ENCODE results near the gene HSPE1.

The HSPE1 gene

GRCh38 chr2:197498937-197499593 is 1.1 kb upstream of the HSPE1 start:
- H3K4me3 ChIP-seq (ENCODE audit: low read depth in 1 of 2, low read length in 2 of 2), result peak overlapping the region; percentile 53 to 73
- H3K4me2 ChIP-seq (ENCODE audit: insufficient read depth, low read length), result peak overlapping the region; percentile 80
- TF ChIP-seq EZH2 (IDR thresholded peaks at IDR 0.05; ENCODE audit: borderline replicate concordance, low read depth, low read length, severe bottlenecking) (no peak), CTCF (IDR thresholded peaks at IDR 0.05; ENCODE audit: borderline replicate concordance, extremely low read depth, low read length, poor library complexity, severe bottlenecking) (no peak)
- H3K9ac ChIP-seq (ENCODE audit: low read depth, low read length), result peak overlapping the region; percentile 74
- peak overlapping the region; percentile 68 for H2AFZ ChIP-seq (ENCODE audit: low read depth, low read length)
- peaks cover 79% of the 10 kb centered on the region for H3K36me3 ChIP-seq (ENCODE audit: insufficient read depth, low read length)
- peak overlapping the region; percentile 75 for H3K27ac ChIP-seq (ENCODE audit: low read length)
- no peaks in the 10 kb centered on the region for H3K27me3 ChIP-seq (ENCODE audit: insufficient read depth, low read length, poor library complexity)
- peak; percentile 47 for DNase-seq
- no peaks in the 10 kb centered on the region for H3K9me3 ChIP-seq (ENCODE audit: insufficient read depth, low read length, severe bottlenecking)
- peak; percentile 14 for ATAC-seq (ENCODE audit: insufficient read depth, low read depth)
- H4K20me1 ChIP-seq (ENCODE audit: insufficient read depth, low read length), result peaks cover 44% of the 10 kb centered on the region
- H3K79me2 ChIP-seq (ENCODE audit: insufficient read depth, low read length), result peaks cover 96% of the 10 kb centered on the region
- H3K4me1 ChIP-seq (ENCODE audit: insufficient read depth, low read length), result peaks cover 61% of the 10 kb centered on the region

- Histone ChIP-seq H3K4me1 (ENCODE audit: insufficient read depth, low read length) (peaks cover 47% of the 10 kb centered on the region), H3K27me3 (ENCODE audit: insufficient read depth, low read length, poor library complexity) (no peaks in the 10 kb centered on the region), H3K9ac (ENCODE audit: low read depth, low read length) (peak overlapping the region; percentile 74), H2AFZ (ENCODE audit: low read depth, low read length) (peak overlapping the region; percentile 66), H3K79me2 (ENCODE audit: insufficient read depth, low read length) (peaks cover 87% of the 10 kb centered on the region), H3K4me3 (ENCODE audit: low read depth in 1 of 2, low read length in 2 of 2) (peak overlapping the region; percentile 73 to 92), H3K9me3 (ENCODE audit: insufficient read depth, low read length, severe bottlenecking) (no peaks in the 10 kb centered on the region), H3K36me3 (ENCODE audit: insufficient read depth, low read length) (peaks cover 72% of the 10 kb centered on the region), H4K20me1 (ENCODE audit: insufficient read depth, low read length) (peaks cover 43% of the 10 kb centered on the region), H3K27ac (ENCODE audit: low read length) (peak overlapping the region; percentile 79), H3K4me2 (ENCODE audit: insufficient read depth, low read length) (peak overlapping the region; percentile 73)
- peak; percentile 9 for ATAC-seq (ENCODE audit: insufficient read depth, low read depth)
- no peak for DNase-seq
- TF ChIP-seq CTCF (IDR thresholded peaks at IDR 0.05; ENCODE audit: borderline replicate concordance, extremely low read depth, low read length, poor library complexity, severe bottlenecking), result no peak
- TF ChIP-seq EZH2 (IDR thresholded peaks at IDR 0.05; ENCODE audit: borderline replicate concordance, low read depth, low read length, severe bottlenecking), result no peak
These were observed 438 bp downstream of the HSPE1 start for GRCh38 chr2:197500503-197501131.

- Histone ChIP-seq H3K27me3 (ENCODE audit: insufficient read depth, low read length, poor library complexity) (no peaks in the 10 kb centered on the region), H3K36me3 (ENCODE audit: insufficient read depth, low read length) (peaks cover 56% of the 10 kb centered on the region), H3K4me2 (ENCODE audit: insufficient read depth, low read length) (peak overlapping the region; percentile 73), H3K79me2 (ENCODE audit: insufficient read depth, low read length) (peaks cover 80% of the 10 kb centered on the region), H3K9me3 (ENCODE audit: insufficient read depth, low read length, severe bottlenecking) (no peaks in the 10 kb centered on the region), H3K4me3 (ENCODE audit: low read depth in 1 of 2, low read length in 2 of 2) (peak overlapping the region; percentile 1 to 73; a peak in 3 of 4 replicates), H3K4me1 (ENCODE audit: insufficient read depth, low read length) (peaks cover 31% of the 10 kb centered on the region), H4K20me1 (ENCODE audit: insufficient read depth, low read length) (peaks cover 27% of the 10 kb centered on the region), H3K27ac (ENCODE audit: low read length) (peak overlapping the region; percentile 36), H3K9ac (ENCODE audit: low read depth, low read length) (peak overlapping the region; percentile 74), H2AFZ (ENCODE audit: low read depth, low read length) (no peak overlapping the region)
- DNase-seq (no peak), ATAC-seq (ENCODE audit: insufficient read depth, low read depth) (no peak)
- TF ChIP-seq CTCF (IDR thresholded peaks at IDR 0.05; ENCODE audit: borderline replicate concordance, extremely low read depth, low read length, poor library complexity, severe bottlenecking), result no peak
- no peak for TF ChIP-seq EZH2 (IDR thresholded peaks at IDR 0.05; ENCODE audit: borderline replicate concordance, low read depth, low read length, severe bottlenecking)
These were observed 2.0 kb downstream of the HSPE1 start for GRCh38 chr2:197502201-197502600.

All from DND-41 (cell line).